GM19455 (cell line): ENCODE data around the gene SORCS2.
"Not testable (repeated sequence)": the region's sequence is repeated elsewhere in the genome, so short reads cannot be mapped to it uniquely, and the experiment has no call there.

Source experiments
- ATAC-seq: cut with Tn5 transposase; IDR thresholded peaks from one replicate; pipeline ENCODE4 v1.9.1; 2021; ENCODE audit not compliant: unreplicated experiment

Gene SORCS2

GRCh38 chr4:7159923-7160322 lies 32.4 kb upstream of the SORCS2 start:
- no peak for ATAC-seq

- ATAC-seq, result no peak
Observed at GRCh38 chr4:7160439-7160838, 31.9 kb upstream of the SORCS2 start.

- no peak for ATAC-seq
Observed at GRCh38 chr4:7160951-7161440, 31.3 kb upstream of the SORCS2 start.

- ATAC-seq, result no peak
Observed at GRCh38 chr4:7161721-7162214, 30.6 kb upstream of the SORCS2 start.

GRCh38 chr4:7165056-7165873 lies 27.1 kb upstream of the SORCS2 start:
- not testable (repeated sequence) for ATAC-seq

- ATAC-seq, result no peak
Observed at GRCh38 chr4:7165874-7166201, 26.5 kb upstream of the SORCS2 start.

GRCh38 chr4:7166237-7166636 lies 26.1 kb upstream of the SORCS2 start:
- ATAC-seq, result no peak

- no peak for ATAC-seq
Observed at GRCh38 chr4:7166981-7167700, 25.2 kb upstream of the SORCS2 start.

- no peak for ATAC-seq
Observed at GRCh38 chr4:7167706-7168105, 24.6 kb upstream of the SORCS2 start.

- ATAC-seq, result no peak
Observed at GRCh38 chr4:7168106-7168505, 24.2 kb upstream of the SORCS2 start.

- ATAC-seq, result no peak
Observed at GRCh38 chr4:7169134-7169533, 23.2 kb upstream of the SORCS2 start.

GRCh38 chr4:7170012-7170411 lies 22.3 kb upstream of the SORCS2 start:
- ATAC-seq, result no peak

- ATAC-seq, result no peak
Observed at GRCh38 chr4:7171191-7171900, 21.0 kb upstream of the SORCS2 start.

GRCh38 chr4:7172508-7172907 lies 19.8 kb upstream of the SORCS2 start:
- ATAC-seq, result no peak

GRCh38 chr4:7172946-7173345 lies 19.4 kb upstream of the SORCS2 start:
- ATAC-seq, result no peak

- ATAC-seq, result no peak
Observed at GRCh38 chr4:7173841-7174449, 18.4 kb upstream of the SORCS2 start.

- ATAC-seq, result no peak
Observed at GRCh38 chr4:7179158-7179557, 13.2 kb upstream of the SORCS2 start.

- ATAC-seq, result no peak
Observed at GRCh38 chr4:7180938-7181337, 11.4 kb upstream of the SORCS2 start.

- ATAC-seq, result no peak
Observed at GRCh38 chr4:7182616-7183015, 9.7 kb upstream of the SORCS2 start.

GRCh38 chr4:7183161-7183560 lies 9.2 kb upstream of the SORCS2 start:
- ATAC-seq, result no peak

- ATAC-seq, result no peak
Observed at GRCh38 chr4:7183780-7184460, 8.4 kb upstream of the SORCS2 start.
